NCI-H2107 (cell line): Measurements from ENCODE around the gene SND1.

Experiments
- DNase-seq: peaks from one replicate; lab custom pipeline; 2025; lab: John Stamatoyannopoulos, UW

The SND1 gene

GRCh38 chr7:127905491-127906330 is 253.7 kb downstream of the SND1 start:
- DNase-seq: no peak

GRCh38 chr7:127907110-127908040 is 255.4 kb downstream of the SND1 start:
- no peak for DNase-seq

- no peak for DNase-seq
Measured at GRCh38 chr7:127908430-127909258, 256.6 kb downstream of the SND1 start.

- DNase-seq: no peak
Measured at GRCh38 chr7:127909424-127910152, 257.6 kb downstream of the SND1 start.

- DNase-seq: no peak
Measured at GRCh38 chr7:127910670-127911069, 258.7 kb downstream of the SND1 start.

- DNase-seq: no peak
Measured at GRCh38 chr7:127911968-127912511, 260.0 kb downstream of the SND1 start.

GRCh38 chr7:127912901-127913300 is 260.9 kb downstream of the SND1 start:
- no peak for DNase-seq

GRCh38 chr7:127913686-127914085 is 261.7 kb downstream of the SND1 start:
- DNase-seq: no peak

- DNase-seq: no peak
Measured at GRCh38 chr7:127914693-127915092, 262.7 kb downstream of the SND1 start.

- DNase-seq: no peak
Measured at GRCh38 chr7:127916735-127917134, 264.7 kb downstream of the SND1 start.

GRCh38 chr7:127918130-127918529 is 266.1 kb downstream of the SND1 start:
- no peak for DNase-seq

GRCh38 chr7:127920787-127921438 is 268.9 kb downstream of the SND1 start:
- DNase-seq: no peak

- DNase-seq: no peak
Measured at GRCh38 chr7:127922656-127923055, 270.7 kb downstream of the SND1 start.

- no peak for DNase-seq
Measured at GRCh38 chr7:127924874-127925273, 272.9 kb downstream of the SND1 start.

GRCh38 chr7:127927348-127927696 is 275.3 kb downstream of the SND1 start:
- DNase-seq: no peak

GRCh38 chr7:127928222-127928621 is 276.2 kb downstream of the SND1 start:
- no peak for DNase-seq

GRCh38 chr7:127928852-127929251 is 276.9 kb downstream of the SND1 start:
- DNase-seq: no peak

GRCh38 chr7:127930341-127931328 is 278.6 kb downstream of the SND1 start:
- no peak for DNase-seq

GRCh38 chr7:127932076-127932475 is 280.1 kb downstream of the SND1 start:
- no peak for DNase-seq
